Testis (tissue), 3 donors: Measurements from ENCODE around the gene LAMA3. TPM values are rescaled to one million over a fixed set of nuclear protein-coding genes. Genes with fewer than 3 reads are reported as not detected.

Source experiments
- DNase-seq: peaks from one replicate; pipeline ENCODE4 v3.0.0-alpha.2; 2019
- H3K27ac ChIP-seq, 2 donors: fragments of 200-600 bp; sonication (generic); one replicate each; pipeline ENCODE4 v1.5.1; 2019
- H3K27me3 ChIP-seq: fragments of 200-600 bp; sonication (generic); one replicate; pipeline ENCODE4 v1.5.1; 2019
- H3K36me3 ChIP-seq: fragments of 200-600 bp; sonication (generic); one replicate; pipeline ENCODE4 v1.5.1; 2017; ENCODE audit warnings: low read depth; ENCODE audit errors: missing control alignments
- H3K4me1 ChIP-seq: fragments of 200-600 bp; sonication (generic); one replicate; pipeline ENCODE4 v1.5.1; 2019
- H3K4me3 ChIP-seq, 2 donors: fragments of 200-600 bp; sonication (generic); one replicate each; pipeline ENCODE4 v1.5.1; 2017 to 2019
- H3K9me3 ChIP-seq: fragments of 200-600 bp; sonication (generic); one replicate; pipeline ENCODE4 v1.5.1; 2017
- POLR2A ChIP-seq: fragments of 450-650 bp; IDR thresholded peaks from one replicate; pipeline ENCODE4 v1.6.1; 2017; ENCODE audit warnings: antibody characterized with exemption, mild to moderate bottlenecking, moderate library complexity
- WGBS, 2 donors: methylation state at CpG; one replicate each; pipeline ENCODE4 v1.1.5; 2018; 5-methylcytosine and 5-hydroxymethylcytosine counted together
- intact Hi-C: fragments of 100-400 bp; cut with DNase I; formaldehyde crosslinking; loops from one replicate; pipeline ENCODE4 v1.15.1; 2023; ENCODE audit warnings: low total_unique reads
- polyA plus RNA-seq: library from polyadenylated mRNA; stranded (reverse); fragments of 350-450 nt; fragmentation: Illumina TruSeq; extraction: RNeasy Lipid Tissue Mini Kit (QIAGEN cat#74804); gene quantifications from one replicate; pipeline ENCODE4 v1.2.3, GENCODE V29; 2014; ENCODE audit warnings: low read depth, low replicate concordance; ENCODE audit not compliant: insufficient read depth
- total RNA-seq, 2 donors: library from RNA; depleted of rRNA; stranded (reverse); fragments of >200 nt; gene quantifications; one replicate each; pipeline ENCODE4 v1.2.3, GENCODE V29; 2016
- TF ChIP-seq, protein P1 (sequence below), 3 experiments: fragments of 450-650 bp in 2 of 3; fragments of 200-600 bp in 1 of 3; sonication (generic) in 1 of 3; IDR thresholded peaks; one replicate each; pipeline ENCODE4 v1.5.1; 2016 to 2019; ENCODE audit warnings: antibody characterized with exemption in 3 of 3, mild to moderate bottlenecking in 2 of 3, moderate library complexity in 1 of 3

LAMA3 gene
- total and polyA plus RNA-seq, 3 donors from 2014 or later, result 11.9 to 22.1 (median 14.1) TPM

DNA sequence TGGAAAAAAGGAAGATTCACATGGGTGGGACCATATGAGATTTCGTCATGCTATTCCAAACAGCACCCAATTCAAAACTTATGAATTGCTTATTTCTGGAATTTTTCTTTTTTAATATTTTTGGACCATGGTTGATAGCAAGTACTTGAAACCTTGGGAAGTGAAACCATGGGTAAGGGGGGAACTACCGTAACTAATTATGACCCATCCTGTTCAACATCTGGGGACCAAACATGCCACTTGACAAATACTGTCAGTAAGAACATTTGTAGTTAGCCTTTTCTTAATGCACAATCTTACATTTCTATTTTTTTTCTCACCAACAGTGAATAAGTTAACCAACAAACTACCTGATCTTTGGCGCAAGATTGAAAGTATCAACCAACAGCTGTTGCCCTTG, 219.6 kb downstream of the LAMA3 start:
- no peak overlapping the region for H3K4me3 ChIP-seq
- 96 to 97% methylated on average over 3 of the region's 3 CpGs for WGBS, 2 donors
- H3K27me3 ChIP-seq, result no peaks in the 10 kb centered on the region
- H3K36me3 ChIP-seq, result no peaks in the 10 kb centered on the region
- no peaks in the 10 kb centered on the region for H3K9me3 ChIP-seq
- no peak overlapping the region for H3K27ac ChIP-seq
- no peaks in the 10 kb centered on the region for H3K4me1 ChIP-seq
- intact Hi-C loops, result no loop called here
- TF ChIP-seq POLR2A, result no peak
- TF ChIP-seq, protein P1, sequence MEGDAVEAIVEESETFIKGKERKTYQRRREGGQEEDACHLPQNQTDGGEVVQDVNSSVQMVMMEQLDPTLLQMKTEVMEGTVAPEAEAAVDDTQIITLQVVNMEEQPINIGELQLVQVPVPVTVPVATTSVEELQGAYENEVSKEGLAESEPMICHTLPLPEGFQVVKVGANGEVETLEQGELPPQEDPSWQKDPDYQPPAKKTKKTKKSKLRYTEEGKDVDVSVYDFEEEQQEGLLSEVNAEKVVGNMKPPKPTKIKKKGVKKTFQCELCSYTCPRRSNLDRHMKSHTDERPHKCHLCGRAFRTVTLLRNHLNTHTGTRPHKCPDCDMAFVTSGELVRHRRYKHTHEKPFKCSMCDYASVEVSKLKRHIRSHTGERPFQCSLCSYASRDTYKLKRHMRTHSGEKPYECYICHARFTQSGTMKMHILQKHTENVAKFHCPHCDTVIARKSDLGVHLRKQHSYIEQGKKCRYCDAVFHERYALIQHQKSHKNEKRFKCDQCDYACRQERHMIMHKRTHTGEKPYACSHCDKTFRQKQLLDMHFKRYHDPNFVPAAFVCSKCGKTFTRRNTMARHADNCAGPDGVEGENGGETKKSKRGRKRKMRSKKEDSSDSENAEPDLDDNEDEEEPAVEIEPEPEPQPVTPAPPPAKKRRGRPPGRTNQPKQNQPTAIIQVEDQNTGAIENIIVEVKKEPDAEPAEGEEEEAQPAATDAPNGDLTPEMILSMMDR (IDR thresholded peaks at IDR 0.05), result no peak
- no peak for DNase-seq

DNA sequence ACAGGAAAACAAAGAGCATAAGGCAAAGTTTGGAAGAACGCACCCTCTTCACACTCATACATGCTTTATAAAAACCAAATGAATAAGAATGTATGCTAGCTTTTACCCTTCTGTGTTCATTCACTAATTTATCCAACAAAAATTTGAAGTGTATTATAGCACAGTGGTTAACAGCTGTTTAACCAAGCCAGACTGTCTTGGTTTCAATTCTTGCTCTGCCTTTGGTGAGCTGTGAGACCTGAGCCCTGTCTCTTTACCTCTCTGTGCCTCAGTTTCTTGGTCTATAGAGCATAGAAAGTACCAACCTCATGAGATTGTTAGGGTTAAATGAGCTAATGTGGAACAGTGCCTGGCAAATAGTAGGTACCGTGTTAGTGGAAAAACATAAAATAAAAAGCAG, 220.8 kb downstream of the LAMA3 start:
- WGBS, 2 donors, result 48 to 72% methylated on average over 2 of the region's 2 CpGs
- no peaks in the 10 kb centered on the region for H3K36me3 ChIP-seq
- H3K27me3 ChIP-seq, result no peaks in the 10 kb centered on the region
- no peak for TF ChIP-seq POLR2A
- TF ChIP-seq, protein P1 (IDR thresholded peaks at IDR 0.05), result no peak
- no peaks in the 10 kb centered on the region for H3K4me1 ChIP-seq
- DNase-seq, result no peak
- intact Hi-C loops, result no loop called here
- H3K9me3 ChIP-seq, result no peaks in the 10 kb centered on the region
- H3K4me3 ChIP-seq, result no peak overlapping the region
- H3K27ac ChIP-seq, result no peak overlapping the region

DNA sequence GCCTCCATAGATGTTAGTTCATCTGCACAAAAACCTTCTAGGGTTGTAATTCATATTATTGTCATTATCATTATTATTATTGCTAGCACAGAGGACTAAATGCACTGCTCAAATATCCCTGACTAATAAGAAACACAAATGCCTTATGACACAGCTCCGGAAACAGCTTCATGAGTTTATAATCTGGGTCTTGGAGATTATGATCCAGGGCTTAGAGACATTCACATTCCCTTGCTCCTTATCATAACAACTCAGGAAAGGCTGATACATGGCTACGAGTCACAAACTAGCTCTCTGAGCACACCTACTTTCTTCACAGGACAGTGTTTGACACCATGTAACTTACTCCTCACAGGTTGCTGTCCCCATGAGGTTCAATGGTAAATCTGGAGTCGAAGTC, 223.1 kb downstream of the LAMA3 start:
- WGBS, 2 donors, result 86 to 88% methylated on average over 3 of the region's 3 CpGs
- Histone ChIP-seq H3K27ac (no peak overlapping the region), H3K27me3 (no peaks in the 10 kb centered on the region), H3K9me3 (no peaks in the 10 kb centered on the region), H3K4me1 (no peaks in the 10 kb centered on the region), H3K4me3 (no peak overlapping the region), H3K36me3 (no peaks in the 10 kb centered on the region)
- no peak for DNase-seq
- no peak for TF ChIP-seq POLR2A
- TF ChIP-seq, protein P1 (IDR thresholded peaks at IDR 0.05), result no peak
- intact Hi-C loops, result no loop called here

DNA sequence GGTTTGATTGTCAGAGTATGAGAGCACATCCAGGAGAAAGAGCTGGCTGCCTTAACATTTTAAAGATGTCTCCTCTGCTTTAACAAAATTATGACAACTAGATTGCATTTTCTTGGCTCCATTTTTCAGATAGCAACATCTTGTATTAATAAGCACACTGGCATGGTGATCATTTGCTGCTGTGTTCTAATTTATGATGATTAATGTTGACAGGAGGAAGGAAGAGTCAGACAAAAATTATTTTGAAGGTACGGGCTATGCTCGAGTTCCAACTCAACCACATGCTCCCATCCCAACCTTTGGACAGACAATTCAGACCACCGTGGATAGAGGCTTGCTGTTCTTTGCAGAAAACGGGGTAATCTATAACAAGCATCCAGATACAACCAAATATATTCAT, 227.1 kb downstream of the LAMA3 start:
- H3K27me3 ChIP-seq, result no peaks in the 10 kb centered on the region
- no peaks in the 10 kb centered on the region for H3K4me1 ChIP-seq
- no peaks in the 10 kb centered on the region for H3K36me3 ChIP-seq
- H3K27ac ChIP-seq, result no peak overlapping the region
- intact Hi-C loops, result no loop called here
- TF ChIP-seq, protein P1 (IDR thresholded peaks at IDR 0.05), result no peak
- no peak for TF ChIP-seq POLR2A
- no peak for DNase-seq
- WGBS, 2 donors, result 85 to 86% methylated on average over 4 of the region's 4 CpGs
- no peaks in the 10 kb centered on the region for H3K9me3 ChIP-seq
- no peak overlapping the region for H3K4me3 ChIP-seq

DNA sequence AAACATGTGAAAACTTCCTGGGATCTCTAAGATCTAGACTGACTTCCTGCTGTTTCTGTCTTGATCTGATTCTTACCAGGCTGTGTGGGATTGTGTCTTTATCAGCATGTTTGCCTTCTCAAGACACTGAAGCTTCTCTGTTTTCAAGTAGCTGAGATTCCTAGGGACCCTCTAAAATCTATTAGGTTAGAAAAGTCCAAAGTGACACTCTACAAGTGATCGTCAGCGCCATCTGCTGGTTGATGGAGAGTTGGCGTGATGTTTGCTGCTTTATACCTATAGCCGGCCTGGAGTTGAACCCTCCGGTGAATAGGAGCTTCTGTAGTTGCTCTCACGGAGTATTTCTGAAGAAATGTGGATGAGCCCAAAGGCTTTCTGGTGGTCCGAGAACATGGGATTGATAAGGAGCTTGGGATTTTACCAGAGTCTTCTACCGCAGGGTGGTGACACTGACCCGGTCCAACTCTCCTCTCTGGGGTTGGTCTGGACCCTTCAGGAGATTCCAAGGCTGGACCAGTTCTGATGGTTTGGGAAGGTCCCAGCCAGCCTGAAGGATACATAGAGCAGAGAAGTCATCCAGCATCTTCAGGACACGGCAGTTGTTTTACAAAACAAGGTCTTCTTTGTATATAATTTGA, 229.3 kb downstream of the LAMA3 start:
- no peak overlapping the region for H3K27ac ChIP-seq
- no peaks in the 10 kb centered on the region for H3K27me3 ChIP-seq
- H3K9me3 ChIP-seq, result no peaks in the 10 kb centered on the region
- peak; percentile 94 for DNase-seq
- intact Hi-C loops, result no loop called here
- no peaks in the 10 kb centered on the region for H3K4me1 ChIP-seq
- TF ChIP-seq, protein P1 (IDR thresholded peaks at IDR 0.05), result peak; percentile 81 to 88 (median 84)
- no peak for TF ChIP-seq POLR2A
- no peaks in the 10 kb centered on the region for H3K36me3 ChIP-seq
- WGBS, 2 donors, result 40 to 52% methylated on average over 10 of the region's 10 CpGs
- H3K4me3 ChIP-seq, result no peak overlapping the region
